Right lung (tissue), 5 donors: Measurements from ENCODE around the gene MAP2K2. TPM values are rescaled to one million over a fixed set of nuclear protein-coding genes. Genes with fewer than 3 reads are reported as not detected.

ENCODE experiments used
- DNase-seq, 2 donors: peaks; one replicate each; pipeline ENCODE4 v3.0.0-alpha.2; 2013
- polyA plus RNA-seq, 5 donors: library from polyadenylated mRNA; unstranded; fragments of 120-200 nt; gene quantifications; one replicate each; pipeline versions ENCODE4 v1.2.1 to v1.2.3, GENCODE V29; 2013; ENCODE audit warnings: inconsistent platforms in 1 of 5, low replicate concordance in 1 of 5; ENCODE audit not compliant: insufficient read length in 5 of 5, insufficient read depth in 1 of 5

Gene MAP2K2
- polyA plus RNA-seq, 5 donors: 81.0 to 160 (median 98.8) TPM

DNA sequence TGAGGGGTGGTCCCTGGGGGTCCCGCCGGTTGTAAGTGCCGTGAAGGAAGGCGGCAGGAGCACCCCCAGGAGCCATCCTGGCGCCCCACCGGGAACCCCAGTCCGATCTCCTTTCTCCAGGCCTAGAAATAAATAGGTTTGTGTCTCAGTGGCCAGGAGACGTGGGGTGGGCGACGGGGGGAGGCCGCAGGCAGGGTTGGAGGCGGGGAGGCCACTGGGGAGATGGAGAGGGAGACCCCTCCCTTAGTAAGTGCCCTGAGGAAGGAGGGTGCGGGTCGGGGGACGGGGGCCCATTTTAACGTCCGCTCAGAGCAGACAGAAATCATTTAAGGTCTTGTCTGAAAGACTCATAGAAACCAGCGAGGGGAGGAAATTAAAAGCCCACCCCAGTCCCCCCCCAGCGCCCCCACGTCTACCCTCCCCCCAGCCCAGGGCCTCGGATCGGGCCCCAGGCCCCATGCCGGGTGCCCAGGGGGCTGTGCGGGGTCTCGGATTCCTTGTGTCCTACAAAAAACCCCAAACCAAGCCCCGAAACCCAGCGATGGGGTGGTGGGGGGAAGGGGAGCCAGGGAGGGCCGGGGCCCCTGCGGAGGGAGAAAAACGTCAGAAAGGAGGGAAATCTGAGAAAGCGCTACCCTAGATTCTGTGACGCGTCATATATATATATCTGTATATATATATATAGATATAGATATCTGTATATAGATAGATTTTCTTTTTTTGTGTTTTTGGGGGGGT lies 76.8 kb downstream of the MAP2K2 start:
- DNase-seq: no peak

GRCh38 chr19:4046362-4046691 lies 77.6 kb downstream of the MAP2K2 start:
- DNase-seq: no peak

DNA sequence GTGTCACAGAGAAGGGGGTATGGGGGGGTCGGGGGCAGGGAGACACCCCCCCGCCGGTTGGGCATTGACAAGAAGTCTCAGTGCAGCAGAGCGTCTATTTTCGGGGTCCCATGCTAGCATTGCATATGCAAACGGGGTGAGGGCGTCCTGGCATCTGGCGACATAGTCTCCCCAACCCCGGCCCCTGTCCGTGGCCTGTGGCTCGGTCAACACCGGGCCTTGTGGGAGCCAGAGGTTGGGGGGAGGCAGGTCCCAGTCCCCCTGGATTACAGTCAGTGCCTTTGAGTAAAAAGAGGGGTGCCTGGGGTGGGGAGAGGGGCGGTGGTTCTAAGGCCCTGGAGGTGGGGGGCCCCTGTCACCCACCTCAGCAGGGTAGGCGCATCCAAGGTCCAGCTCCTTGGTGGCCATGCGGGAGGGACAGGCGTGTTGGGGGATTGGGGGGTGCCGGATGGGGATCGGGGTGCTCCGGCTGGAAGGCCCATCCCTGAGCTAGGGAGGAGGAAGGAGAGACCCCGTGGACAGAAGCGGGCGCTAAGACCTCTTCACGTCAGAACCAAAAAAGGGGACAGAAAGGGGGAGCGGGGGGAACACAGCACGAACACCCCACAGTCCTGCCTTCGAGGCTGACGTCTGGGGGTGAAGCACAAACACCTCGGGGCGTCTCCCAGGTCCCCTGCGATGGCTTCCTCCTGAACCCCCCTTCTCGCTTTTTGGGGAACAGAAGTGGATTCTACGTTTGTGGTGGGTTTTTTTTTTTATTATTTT lies 78.1 kb downstream of the MAP2K2 start:
- no peak for DNase-seq

GRCh38 chr19:4044990-4045465 lies 78.9 kb downstream of the MAP2K2 start:
- peak in 1 of 2 donors; percentile 36 for DNase-seq

- DNase-seq: no peak
Measured at GRCh38 chr19:4043966-4044715, 79.8 kb downstream of the MAP2K2 start.

GRCh38 chr19:4043401-4043800 lies 80.5 kb downstream of the MAP2K2 start:
- DNase-seq: no peak

DNA sequence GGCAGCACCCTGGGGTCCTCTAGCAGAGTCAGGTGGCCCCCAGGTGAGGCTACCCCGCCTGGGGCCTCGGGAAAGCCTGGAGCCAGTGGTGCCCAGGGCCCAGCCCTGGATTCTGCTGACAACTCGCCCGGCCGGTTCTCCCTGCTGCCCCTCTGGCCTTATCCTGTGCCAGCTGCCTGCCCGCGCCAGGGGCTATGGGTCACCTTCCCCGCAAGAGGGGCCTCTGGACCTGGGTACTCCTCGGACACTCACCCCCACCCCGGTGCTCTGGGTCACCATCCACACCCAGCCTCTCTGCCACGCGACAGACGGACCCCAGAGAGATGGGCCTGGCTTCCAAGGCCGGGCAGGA lies 81.2 kb downstream of the MAP2K2 start:
- peak in 1 of 2 donors; percentile 48 for DNase-seq

- DNase-seq: no peak
Measured at GRCh38 chr19:4042064-4042730, 81.7 kb downstream of the MAP2K2 start.

Other genes with a start within 250 kb of the MAP2K2 start
- under 1 TPM; 0.13 to 0.30 (median 0.23) TPM for gene ATCAY, start 243.4 kb downstream of the MAP2K2 start, polyA plus RNA-seq
- 10 to 100 TPM in 1 of 5 donors, not detected in 4; 13.3 TPM for gene NMRK2, start 191.1 kb downstream of the MAP2K2 start, polyA plus RNA-seq
- 10 to 100 TPM; 28.5 to 59.8 (median 43.7) TPM for gene DAPK3, start 153.0 kb downstream of the MAP2K2 start, polyA plus RNA-seq
- 1,000 to 10,000 TPM; 1,175 to 1,904 (median 1,537) TPM for gene EEF2, start 138.7 kb downstream of the MAP2K2 start, polyA plus RNA-seq
- gene PIAS4, start 116.4 kb downstream of the MAP2K2 start, polyA plus RNA-seq: 10 to 100 TPM; 21.2 to 36.0 (median 28.3) TPM
- 10 to 100 TPM in 2 of 5 donors, 1 to 10 TPM in 3; 6.6 to 15.7 (median 9.3) TPM for gene ZBTB7A, start 57.2 kb downstream of the MAP2K2 start, polyA plus RNA-seq
- under 1 TPM in 1 of 5 donors, not detected in 4; 0.16 TPM for gene CREB3L3, start 29.5 kb upstream of the MAP2K2 start, polyA plus RNA-seq
- 10 to 100 TPM; 15.5 to 29.9 (median 18.3) TPM for gene SIRT6, start 58.4 kb upstream of the MAP2K2 start, polyA plus RNA-seq
- gene ANKRD24, start 58.6 kb upstream of the MAP2K2 start, polyA plus RNA-seq: 1 to 10 TPM in 3 of 5 donors, under 1 TPM in 2; 0.73 to 3.1 (median 1.1) TPM
- gene EBI3, start 105.4 kb upstream of the MAP2K2 start, polyA plus RNA-seq: 1 to 10 TPM in 2 of 5 donors, under 1 TPM in 3; 0.40 to 1.3 (median 0.87) TPM
- 10 to 100 TPM; 14.4 to 23.7 (median 17.6) TPM for gene YJU2, start 123.0 kb upstream of the MAP2K2 start, polyA plus RNA-seq
- gene SHD, start 155.1 kb upstream of the MAP2K2 start, polyA plus RNA-seq: 1 to 10 TPM in 1 of 5 donors, under 1 TPM in 4; 0.23 to 6.4 (median 0.30) TPM
- under 1 TPM; 0.37 to 0.63 (median 0.43) TPM for gene TMIGD2, start 178.3 kb upstream of the MAP2K2 start, polyA plus RNA-seq
- 1 to 10 TPM in 4 of 5 donors, under 1 TPM in 1; 0.94 to 2.3 (median 1.9) TPM for gene FSD1, start 180.5 kb upstream of the MAP2K2 start, polyA plus RNA-seq
- gene STAP2, start 214.7 kb upstream of the MAP2K2 start, polyA plus RNA-seq: 10 to 100 TPM; 29.1 to 40.3 (median 33.3) TPM
- 10 to 100 TPM; 14.7 to 27.8 (median 20.8) TPM for gene MPND, start 219.4 kb upstream of the MAP2K2 start, polyA plus RNA-seq